A549 (cell line): ENCODE results near the gene LSS. TPM values are rescaled to one million over a fixed set of nuclear protein-coding genes. Genes with fewer than 3 reads are reported as not detected.

ENCODE experiments used
- ATAC-seq, 2 experiments: fragments of 200-7000 bp in 1 of 2; fragments of >200 bp in 1 of 2; cut with Nextera tagmentation in 1 of 2; cut with Tn5 transposase in 1 of 2; 3 replicates each; pipeline versions ENCODE4 v1.8.0 to v1.9.1; 2018 to 2020; ENCODE audit warnings: mild to moderate bottlenecking in 1 of 2, moderate library complexity in 1 of 2
- CTCF ChIA-PET: fragments of 300-600 bp; sonication (Branson Sonifier 250); formaldehyde crosslinking; extraction: SDS; loops from one replicate; lab custom pipeline; 2021; ENCODE audit warnings: antibody characterized with exemption, inconsistent platforms; lab: Yijun Ruan, JAX
- POLR2A ChIA-PET: fragments of 350-600 bp; formaldehyde crosslinking; extraction: SDS; loops from one replicate; lab custom pipeline; 2021; ENCODE audit warnings: antibody characterized with exemption, inconsistent platforms; lab: Yijun Ruan, JAX
- DNase-seq, 2 experiments: peaks; one replicate each; pipeline versions ENCODE4 v3.0.0 to v3.0.0-alpha.2; 2011 to 2016; ENCODE audit warnings: low read depth in 1 of 2, low spot score in 1 of 2
- FAIRE-seq: peaks from 2 replicates; lab custom pipeline; 2011; peaks lifted over from hg19 to GRCh38; lab: Jason Lieb, UNC
- H3K27ac ChIP-seq, 2 experiments: fragments of >200 bp; sonication (Bioruptor Twin); formaldehyde crosslinking; 3 replicates each; pipeline ENCODE4 v1.5.1; 2016 to 2017
- H3K4me1 ChIP-seq: fragments of >200 bp; sonication (Bioruptor Twin); formaldehyde crosslinking; 3 replicates; pipeline ENCODE4 v1.6.1; 2016
- H3K4me2 ChIP-seq: fragments of >200 bp; sonication (Bioruptor Twin); formaldehyde crosslinking; 3 replicates; pipeline ENCODE4 v1.6.1; 2016
- H3K4me3 ChIP-seq: fragments of >200 bp; sonication (Bioruptor Twin); formaldehyde crosslinking; 3 replicates; pipeline ENCODE4 v1.5.1; 2016
- H3K9me3 ChIP-seq: fragments of >200 bp; sonication (Bioruptor Twin); formaldehyde crosslinking; 3 replicates; pipeline ENCODE4 v1.6.1; 2016
- ATOH8 ChIP-seq: fragments of 250-450 bp; sonication (Bioruptor Pico); IDR thresholded peaks from 2 replicates; pipeline ENCODE4 v1.5.0; 2020; ENCODE audit warnings: low read depth, mild to moderate bottlenecking, moderate library complexity
- BHLHE40 ChIP-seq: IDR thresholded peaks from 2 replicates; pipeline ENCODE4 v1.6.1; 2012; ENCODE audit warnings: low read depth, low read length, inconsistent platforms
- CBX2 ChIP-seq: fragments of 200-600 bp; sonication (generic); IDR thresholded peaks from 2 replicates; pipeline ENCODE4 v1.6.1; 2016; ENCODE audit warnings: low read depth, mild to moderate bottlenecking, borderline replicate concordance
- E2F6 ChIP-seq: IDR thresholded peaks from 2 replicates; pipeline ENCODE4 v1.6.1; 2012; ENCODE audit warnings: low read depth, borderline replicate concordance
- EHF ChIP-seq: fragments of 250-450 bp; sonication (Bioruptor Pico); IDR thresholded peaks from 2 replicates; pipeline ENCODE4 v1.5.0; 2020; ENCODE audit warnings: mild to moderate bottlenecking
- FOXS1 ChIP-seq: fragments of 250-450 bp; sonication (Bioruptor Pico); IDR thresholded peaks from 2 replicates; pipeline ENCODE4 v1.5.0; 2020; ENCODE audit warnings: mild to moderate bottlenecking, moderate library complexity
- GATA3 ChIP-seq: IDR thresholded peaks from 2 replicates; pipeline ENCODE4 v1.6.1; 2012; ENCODE audit warnings: borderline replicate concordance
- HEYL ChIP-seq: fragments of 250-450 bp; sonication (Bioruptor Pico); IDR thresholded peaks from 2 replicates; pipeline ENCODE4 v1.8.0; 2021; ENCODE audit warnings: mild to moderate bottlenecking, moderate library complexity
- HMGXB4 ChIP-seq: fragments of 250-450 bp; sonication (Bioruptor Pico); IDR thresholded peaks from 2 replicates; pipeline ENCODE4 v1.5.0; 2021; ENCODE audit warnings: mild to moderate bottlenecking, moderate library complexity, borderline replicate concordance
- HOXA7 ChIP-seq: fragments of 250-450 bp; sonication (Bioruptor Pico); IDR thresholded peaks from 2 replicates; pipeline ENCODE4 v1.5.0; 2020; ENCODE audit warnings: mild to moderate bottlenecking, moderate library complexity
- JUN ChIP-seq, 2 experiments: fragments of >200 bp; sonication (Bioruptor Twin); formaldehyde crosslinking; IDR thresholded peaks; 2 replicates in 1 of 2; 3 replicates in 1 of 2; pipeline ENCODE4 v1.6.1; 2016 to 2017
- JUNB ChIP-seq: fragments of >200 bp; sonication (Bioruptor Twin); formaldehyde crosslinking; IDR thresholded peaks from 2 replicates; pipeline ENCODE4 v1.6.1; 2016
- MAZ ChIP-seq: fragments of 150-350 bp; IDR thresholded peaks from 2 replicates; pipeline ENCODE4 v1.6.1; 2014; ENCODE audit warnings: antibody characterized with exemption, low read depth, low read length, borderline replicate concordance
- NR3C1 ChIP-seq: fragments of >200 bp; sonication (Bioruptor Twin); formaldehyde crosslinking; IDR thresholded peaks from 3 replicates; pipeline ENCODE4 v1.6.1; 2017
- POLR2A ChIP-seq: IDR thresholded peaks from 2 replicates; pipeline ENCODE4 v1.6.1; 2012; ENCODE audit warnings: mild to moderate bottlenecking, low read length
- RCOR1 ChIP-seq: fragments of 150-350 bp; IDR thresholded peaks from 2 replicates; pipeline ENCODE4 v1.6.1; 2014; ENCODE audit warnings: antibody characterized with exemption, low read length, low read depth
- RFX5 ChIP-seq: fragments of 450-650 bp; IDR thresholded peaks from 2 replicates; pipeline ENCODE4 v1.7.1; 2014; ENCODE audit warnings: antibody characterized with exemption, mild to moderate bottlenecking, moderate library complexity
- TFCP2L1 ChIP-seq: fragments of 250-450 bp; sonication (Bioruptor Pico); IDR thresholded peaks from 2 replicates; pipeline ENCODE4 v1.5.0; 2021; ENCODE audit warnings: mild to moderate bottlenecking
- USF2 ChIP-seq: fragments of 450-650 bp; IDR thresholded peaks from 2 replicates; pipeline ENCODE4 v1.6.1; 2014; ENCODE audit warnings: antibody characterized with exemption
- ZSCAN20 ChIP-seq: fragments of 250-450 bp; sonication (Bioruptor Pico); IDR thresholded peaks from 2 replicates; pipeline ENCODE4 v1.8.0; 2022; ENCODE audit warnings: mild to moderate bottlenecking, moderate library complexity
- whole genome bisulfite sequencing: methylation state at CpG from one replicate; pipeline ENCODE4 v1.1.6; 2017; ENCODE audit errors: missing lambda C conversion rate; 5-methylcytosine and 5-hydroxymethylcytosine counted together
- polyA plus RNA-seq, 4 experiments: library from polyadenylated mRNA; depleted of rRNA in 3 of 4; stranded (reverse); fragments of >200 nt; fragmentation: RNase III in 1 of 4; extraction: RNeasy Plus Mini Kit Qiagen cat#74134 plus additional on column Dnase treatment in 1 of 4; gene quantifications; 2 replicates in 3 of 4; 3 replicates in 1 of 4; pipeline ENCODE4 v1.2.3, GENCODE V29; 2011 to 2017

The LSS gene
- polyA plus RNA-seq, 2 of the 4 experiments (the other 2 are of a cell fraction) = 9.5 to 22.0 TPM

- H3K4me3 ChIP-seq = no peak overlapping the region
- no peak overlapping the region for H3K4me2 ChIP-seq
- no peak overlapping the region for H3K27ac ChIP-seq
- H3K4me1 ChIP-seq = no peaks in the 10 kb centered on the region
- FAIRE-seq = no peak
- no peaks in the 10 kb centered on the region for H3K9me3 ChIP-seq
- TF ChIP-seq HOXA7 (CRISPR knock-in tag) = no peak
- TF ChIP-seq FOXS1 (CRISPR knock-in tag) = no peak
- no peak for TF ChIP-seq MAZ
- no peak for DNase-seq
- WGBS = 87% methylated on average over 6 of the region's 13 CpGs
- POLR2A ChIA-PET = no interaction called here
- no peak for ATAC-seq
- CTCF ChIA-PET = no interaction called here
These were observed 8.9 kb downstream of the LSS start for GRCh38 chr21:46219591-46220239.

- ATAC-seq (no peak), FAIRE-seq (no peak), DNase-seq (no peak)
- TF ChIP-seq HMGXB4 (CRISPR knock-in tag) = no peak
- no peak for TF ChIP-seq HOXA7 (CRISPR knock-in tag)
- no peak for TF ChIP-seq POLR2A
- no peak for TF ChIP-seq JUN (IDR thresholded peaks at IDR 0.05)
- no peak for TF ChIP-seq EHF
- TF ChIP-seq ZSCAN20 (CRISPR knock-in tag) = no peak
- TF ChIP-seq JUNB = no peak
- no peak for TF ChIP-seq NR3C1
- TF ChIP-seq CBX2 = no peak
- no peak for TF ChIP-seq HEYL
- TF ChIP-seq GATA3 = no peak
- no peak for TF ChIP-seq RCOR1
- TF ChIP-seq RFX5 = no peak
- no peak for TF ChIP-seq BHLHE40
- TF ChIP-seq ATOH8 (CRISPR knock-in tag) = no peak
- TF ChIP-seq USF2 = no peak
- TF ChIP-seq TFCP2L1 (CRISPR knock-in tag) = no peak
- no peak for TF ChIP-seq E2F6
- no peaks in the 10 kb centered on the region for H3K9me3 ChIP-seq
- POLR2A ChIA-PET = no interaction called here
- CTCF ChIA-PET = no interaction called here
- 85% methylated on average over 12 of the region's 16 CpGs for WGBS
- H3K27ac ChIP-seq = no peak overlapping the region
- no peak overlapping the region for H3K4me3 ChIP-seq
- no peak overlapping the region for H3K4me2 ChIP-seq
- no peaks in the 10 kb centered on the region for H3K4me1 ChIP-seq
These were observed 9.5 kb downstream of the LSS start for GRCh38 chr21:46218906-46219590.
